ENCODE data around the gene CCBE1. TPM values are rescaled to one million over a fixed set of nuclear protein-coding genes. Genes with fewer than 3 reads are reported as not detected.
A peak's percentile ranks its signal among the peaks of the same experiment; 100 is the strongest.

The CCBE1 gene
- polyA plus RNA-seq, 2 of the 4 experiments (the other 2 are of a cell fraction): 3.0 to 9.9 TPM

- Histone ChIP-seq H3K4me1 (peaks cover 10% of the 10 kb centered on the region; the same call in 1 of the 3 replicates), H3K4me2 (no peak overlapping the region), H3K4me3 (no peak overlapping the region), H3K9me3 (no peaks in the 10 kb centered on the region), H3K27ac (peak overlapping the region in 1 of 2 experiments; percentile 62; a peak in 1 of 6 replicates)
- CTCF ChIA-PET: interaction anchor here (1.0 to 2.9 kb wide), 4 partner anchors 12 to 92 kb away, joined by 4 to 12 read pairs (median 4); partner anchors contain the start of gene CCBE1
- WGBS (ENCODE audit: missing lambda C conversion rate): 35% methylated on average over 2 of the region's 2 CpGs
- ATAC-seq: no peak
- POLR2A ChIA-PET: no interaction called here
- TF ChIP-seq REST (IDR thresholded peaks at IDR 0.05): no peak
- TF ChIP-seq MAFK (IDR thresholded peaks at IDR 0.05; ENCODE audit: partially characterized antibody): no peak
- no peak for TF ChIP-seq RARB (CRISPR knock-in tag; IDR thresholded peaks at IDR 0.05)
- TF ChIP-seq KDM1A (IDR thresholded peaks at IDR 0.05; ENCODE audit: low read depth): no peak
- no peak for TF ChIP-seq NPAS2 (CRISPR knock-in tag; IDR thresholded peaks at IDR 0.05; ENCODE audit: borderline replicate concordance)
- no peak for TF ChIP-seq JUN (IDR thresholded peaks at IDR 0.05)
- no peak for TF ChIP-seq FOXS1 (CRISPR knock-in tag; IDR thresholded peaks at IDR 0.05)
- FAIRE-seq: no peak
- no peak for DNase-seq (ENCODE audit: low read depth in 1 of 2, low spot score in 1 of 2)
These were observed 26.9 kb upstream of the CCBE1 start for GRCh38 chr18:59724103-59724502.

GRCh38 chr18:59721931-59722330 lies 24.7 kb upstream of the CCBE1 start:
- WGBS (ENCODE audit: missing lambda C conversion rate): 94% methylated on average over 2 of the region's 2 CpGs
- ChIA-PET POLR2A (no interaction called here), CTCF (interaction anchor here (1.3 kb wide), 1 partner anchor 115 kb away, joined by 3 read pairs; no protein-coding TSS in a partner anchor)
- no peak for DNase-seq (ENCODE audit: low read depth in 1 of 2, low spot score in 1 of 2)
- Histone ChIP-seq H3K4me3 (no peak overlapping the region), H3K27ac (no peak overlapping the region), H3K9me3 (no peaks in the 10 kb centered on the region), H3K4me2 (no peak overlapping the region), H3K4me1 (peaks cover 29% of the 10 kb centered on the region)
- ATAC-seq: no peak
- TF ChIP-seq KDM5A (IDR thresholded peaks at IDR 0.05): no peak
- TF ChIP-seq JUNB (IDR thresholded peaks at IDR 0.05): no peak
- no peak for TF ChIP-seq NFE2L2 (conservative IDR thresholded peaks at IDR 0.05; ENCODE audit: low read length)
- TF ChIP-seq E2F6 (IDR thresholded peaks at IDR 0.05; ENCODE audit: borderline replicate concordance, low read depth): no peak
- TF ChIP-seq USF2 (IDR thresholded peaks at IDR 0.05): no peak
- TF ChIP-seq RARB (CRISPR knock-in tag; IDR thresholded peaks at IDR 0.05): no peak
- no peak for TF ChIP-seq EHF (CRISPR knock-in tag; IDR thresholded peaks at IDR 0.05)
- TF ChIP-seq RFX5 (IDR thresholded peaks at IDR 0.05): no peak
- no peak for TF ChIP-seq ELK1 (IDR thresholded peaks at IDR 0.05; ENCODE audit: low read depth, low read length)
- no peak for TF ChIP-seq POLR2AphosphoS2 (conservative IDR thresholded peaks at IDR 0.05; ENCODE audit: low read length)
- no peak for TF ChIP-seq EP300 (IDR thresholded peaks at IDR 0.05)
- no peak for FAIRE-seq

- FAIRE-seq (no peak), ATAC-seq (no peak), DNase-seq (ENCODE audit: low read depth in 1 of 2, low spot score in 1 of 2) (no peak)
- ChIA-PET POLR2A (no interaction called here), CTCF (interaction anchor here (1.3 to 2.2 kb wide), 3 partner anchors 24 to 116 kb away, joined by 3 to 8 read pairs (median 7); partner anchors contain the start of gene CCBE1)
- no peaks in the 10 kb centered on the region for H3K9me3 ChIP-seq
- 88% methylated on average over 2 of the region's 2 CpGs for WGBS (ENCODE audit: missing lambda C conversion rate)
- peaks cover 32% of the 10 kb centered on the region for H3K4me1 ChIP-seq
- H3K27ac ChIP-seq: peak overlapping the region in 1 of 2 experiments; percentile 31; a peak in 1 of 6 replicates
- H3K4me3 ChIP-seq: no peak overlapping the region
- no peak overlapping the region for H3K4me2 ChIP-seq
- TF ChIP-seq NFE2L2 (conservative IDR thresholded peaks at IDR 0.05; ENCODE audit: low read length): no peak
- no peak for TF ChIP-seq ESRRA (IDR thresholded peaks at IDR 0.05; ENCODE audit: borderline replicate concordance, low read length)
- no peak for TF ChIP-seq CTCF (IDR thresholded peaks at IDR 0.05)
- TF ChIP-seq FOXS1 (CRISPR knock-in tag; IDR thresholded peaks at IDR 0.05): no peak
- no peak for TF ChIP-seq JUN (IDR thresholded peaks at IDR 0.05)
- no peak for TF ChIP-seq CBX8 (IDR thresholded peaks at IDR 0.05)
- no peak for TF ChIP-seq EHF (CRISPR knock-in tag; IDR thresholded peaks at IDR 0.05)
- no peak for TF ChIP-seq HEYL (CRISPR knock-in tag; IDR thresholded peaks at IDR 0.05)
- no peak for TF ChIP-seq BHLHE40 (IDR thresholded peaks at IDR 0.05; ENCODE audit: low read depth, low read length)
- no peak for TF ChIP-seq CEBPB (IDR thresholded peaks at IDR 0.05)
- TF ChIP-seq HES2 (IDR thresholded peaks at IDR 0.05): no peak
- no peak for TF ChIP-seq HOXB5 (CRISPR knock-in tag; IDR thresholded peaks at IDR 0.05)
- no peak for TF ChIP-seq KDM1A (IDR thresholded peaks at IDR 0.05; ENCODE audit: low read depth)
- TF ChIP-seq E2F6 (IDR thresholded peaks at IDR 0.05; ENCODE audit: borderline replicate concordance, low read depth): no peak
- no peak for TF ChIP-seq MAFK (IDR thresholded peaks at IDR 0.05; ENCODE audit: partially characterized antibody)
These were observed 24.0 kb upstream of the CCBE1 start for GRCh38 chr18:59721211-59721610.
